ENCODE results near the gene ZFP42.
"Not testable (repeated sequence)": the region's sequence is repeated elsewhere in the genome, so short reads cannot be mapped to it uniquely, and the experiment has no call there.

ZFP42 gene

GRCh38 chr4:187995322-187996207 is at the start of gene ZFP42:
TSS of gene ZFP42 (plus strand) at chr4:187995771. CDS start at chr4:188002808, 7,037 bp downstream.
- no peak for DNase-seq

GRCh38 chr4:187961171-187961570 is 34.4 kb upstream of the ZFP42 start:
- no peak for DNase-seq

- no peak for DNase-seq
These were observed 33.6 kb upstream of the ZFP42 start for GRCh38 chr4:187961961-187962360.

- no peak for DNase-seq
These were observed 32.6 kb upstream of the ZFP42 start for GRCh38 chr4:187962926-187963325.

- DNase-seq: no peak
These were observed 29.8 kb upstream of the ZFP42 start for GRCh38 chr4:187965726-187966125.

- no peak for DNase-seq
These were observed 23.4 kb upstream of the ZFP42 start for GRCh38 chr4:187972135-187972534.

- no peak for DNase-seq
These were observed 11.8 kb upstream of the ZFP42 start for GRCh38 chr4:187983746-187984145.

GRCh38 chr4:187992971-187993370 is 2.6 kb upstream of the ZFP42 start:
- DNase-seq: no peak

- DNase-seq: no peak
These were observed 1.7 kb upstream of the ZFP42 start for GRCh38 chr4:187993827-187994226.

- DNase-seq: no peak
These were observed 1.1 kb downstream of the ZFP42 start for GRCh38 chr4:187996502-187997177.

GRCh38 chr4:187997991-187998390 is 2.4 kb downstream of the ZFP42 start:
- not testable (repeated sequence) for DNase-seq

GRCh38 chr4:187999406-187999932 is 3.9 kb downstream of the ZFP42 start:
- DNase-seq: no peak

GRCh38 chr4:188002323-188002722 is 6.8 kb downstream of the ZFP42 start:
- no peak for DNase-seq

- DNase-seq: no peak
These were observed 7.2 kb downstream of the ZFP42 start for GRCh38 chr4:188002751-188003150.

- no peak for DNase-seq
These were observed 10.0 kb downstream of the ZFP42 start for GRCh38 chr4:188005561-188005960.

- no peak for DNase-seq
These were observed 10.8 kb downstream of the ZFP42 start for GRCh38 chr4:188006285-188006848.

- DNase-seq: no peak
These were observed 12.8 kb downstream of the ZFP42 start for GRCh38 chr4:188008377-188008776.

- DNase-seq: no peak
These were observed 16.9 kb downstream of the ZFP42 start for GRCh38 chr4:188012426-188012945.

- no peak for DNase-seq
These were observed 19.7 kb downstream of the ZFP42 start for GRCh38 chr4:188015025-188015940.

- no peak for DNase-seq
These were observed 21.2 kb downstream of the ZFP42 start for GRCh38 chr4:188016754-188017153.

GRCh38 chr4:188018262-188018661 is 22.7 kb downstream of the ZFP42 start:
- DNase-seq: no peak

GRCh38 chr4:188021548-188022249 is 26.1 kb downstream of the ZFP42 start:
- DNase-seq: no peak

Measured in activated CD4-positive, alpha-beta T cell treated with anti-CD3 and anti-CD28 coated beads for 48 hours (primary cell).